H1 (cell line): Measurements from ENCODE around the gene MAML3. TPM values are rescaled to one million over a fixed set of nuclear protein-coding genes. Genes with fewer than 3 reads are reported as not detected.

Experiments used
- CTCF ChIA-PET: fragments of 300-600 bp; sonication (Branson Sonifier 250); formaldehyde crosslinking; loops from one replicate; lab custom pipeline; 2021; ENCODE audit not compliant: partially characterized antibody; lab: Charles Lee
- POLR2A ChIA-PET: fragments of 300-600 bp; sonication (Branson Sonifier 250); formaldehyde crosslinking; loops from one replicate; lab custom pipeline; 2021; ENCODE audit warnings: inconsistent platforms; ENCODE audit not compliant: partially characterized antibody; lab: Charles Lee
- DNase-seq, 2 experiments: peaks; one replicate each; pipeline versions ENCODE4 v3.0.0 to v3.0.0-alpha.2; 2010 to 2022; ENCODE audit warnings: low spot score in 2 of 2, low read depth in 1 of 2, mixed read lengths in 1 of 2
- FAIRE-seq: peaks from 2 replicates; lab custom pipeline; 2011; peaks lifted over from hg19 to GRCh38; lab: Jason Lieb, UNC
- H2AFZ ChIP-seq: 2 replicates; pipeline ENCODE4 v1.8.1; 2012; ENCODE audit warnings: low read length, inconsistent platforms
- H2AK5ac ChIP-seq: 2 replicates; pipeline ENCODE4 v1.6.1; 2013; ENCODE audit warnings: low read depth, low read length
- H2BK120ac ChIP-seq: replicated peaks from 2 replicates; pipeline ENCODE3; 2013; ENCODE audit warnings: low read depth, low read length, inconsistent platforms
- H2BK12ac ChIP-seq: 2 replicates; pipeline ENCODE4 v1.6.1; 2013; ENCODE audit warnings: low read depth, low read length
- H2BK15ac ChIP-seq: 2 replicates; pipeline ENCODE4 v1.6.1; 2013; ENCODE audit warnings: low read length
- H2BK20ac ChIP-seq: 2 replicates; pipeline ENCODE4 v1.6.1; 2013; ENCODE audit warnings: low read length
- H2BK5ac ChIP-seq: 2 replicates; pipeline ENCODE4 v1.6.1; 2013; ENCODE audit warnings: low read depth, low read length
- H3K14ac ChIP-seq: 2 replicates; pipeline ENCODE4 v1.6.1; 2013; ENCODE audit warnings: inconsistent platforms; ENCODE audit not compliant: insufficient read length
- H3K18ac ChIP-seq: 2 replicates; pipeline ENCODE4 v1.6.1; 2013; ENCODE audit warnings: low read length; ENCODE audit errors: extremely low read depth
- H3K23ac ChIP-seq: 2 replicates; pipeline ENCODE4 v1.6.1; 2013; ENCODE audit warnings: inconsistent platforms; ENCODE audit not compliant: insufficient read length
- H3K23me2 ChIP-seq: 2 replicates; pipeline ENCODE4 v1.6.1; 2013; ENCODE audit warnings: low read depth, low read length
- H3K27ac ChIP-seq: 2 replicates; pipeline ENCODE4 v1.6.1; 2011; ENCODE audit warnings: low read depth, low read length, inconsistent platforms
- H3K27me3 ChIP-seq, 4 experiments: replicated peaks in 1 of 4; 1 replicate in 1 of 4; 2 replicates in 3 of 4; pipeline versions ENCODE4 v1.6.1 to v1.8.1; 2011 to 2013; ENCODE audit warnings: low read length in 3 of 4, mild to moderate bottlenecking in 3 of 4, inconsistent platforms in 2 of 4, mixed read lengths in 2 of 4, moderate library complexity in 1 of 4; ENCODE audit not compliant: control insufficient read depth in 3 of 4, insufficient read depth in 3 of 4; ENCODE audit errors: extremely low read depth in 1 of 4
- H3K36me3 ChIP-seq, 4 experiments: 2 replicates each; pipeline versions ENCODE4 v1.6.1 to v1.8.1; 2011 to 2013; ENCODE audit warnings: mild to moderate bottlenecking in 4 of 4, low read length in 3 of 4, moderate library complexity in 2 of 4, control low read depth in 1 of 4, inconsistent platforms in 1 of 4; ENCODE audit not compliant: insufficient read depth in 4 of 4, control insufficient read depth in 2 of 4
- H3K4ac ChIP-seq: replicated peaks from 2 replicates; pipeline ENCODE3; 2013; ENCODE audit warnings: low read length, low read depth, mixed read lengths, inconsistent platforms; ENCODE audit not compliant: insufficient read length
- H3K4me1 ChIP-seq, 4 experiments: replicated peaks in 1 of 4; 1 replicate in 1 of 4; 2 replicates in 3 of 4; pipeline versions ENCODE4 v1.6.1 to v1.8.1; 2011 to 2013; ENCODE audit warnings: low read length in 3 of 4, inconsistent platforms in 2 of 4, mixed read lengths in 1 of 4; ENCODE audit not compliant: insufficient read depth in 4 of 4, control insufficient read depth in 3 of 4
- H3K4me2 ChIP-seq, 2 experiments: 2 replicates each; pipeline versions ENCODE4 v1.6.1 to v1.8.1; 2011 to 2013; ENCODE audit warnings: low read depth in 2 of 2, low read length in 2 of 2, control low read depth in 1 of 2, inconsistent platforms in 1 of 2, mild to moderate bottlenecking in 1 of 2; ENCODE audit not compliant: insufficient read depth in 1 of 2
- H3K4me3 ChIP-seq, 4 experiments: fragments of 200-600, 300-600 bp in 1 of 4; sonication (generic), shearing (Covaris generic), sonication (Bioruptor Twin) in 1 of 4; 2 replicates each; pipeline versions ENCODE4 v1.5.1 to v1.8.1; 2011 to 2016; ENCODE audit warnings: low read length in 4 of 4, low read depth in 3 of 4, control low read depth in 2 of 4, inconsistent platforms in 2 of 4, mild to moderate bottlenecking in 2 of 4, mixed read lengths in 1 of 4, moderate library complexity in 1 of 4; ENCODE audit not compliant: insufficient read depth in 2 of 4; ENCODE audit errors: extremely low read depth in 1 of 4
- H3K56ac ChIP-seq: replicated peaks from 2 replicates; pipeline ENCODE3; 2013; ENCODE audit warnings: low read depth, mild to moderate bottlenecking, mixed read lengths, low read length, inconsistent platforms; ENCODE audit not compliant: insufficient read length
- H3K79me1 ChIP-seq: 2 replicates; pipeline ENCODE4 v1.6.1; 2013; ENCODE audit warnings: low read depth, low read length, control low read depth
- H3K79me2 ChIP-seq, 2 experiments: 2 replicates each; pipeline versions ENCODE4 v1.6.1 to v1.8.1; 2012 to 2013; ENCODE audit warnings: low read length in 2 of 2, mild to moderate bottlenecking in 2 of 2, inconsistent platforms in 1 of 2; ENCODE audit not compliant: insufficient read depth in 2 of 2, control insufficient read depth in 1 of 2
- H3K9ac ChIP-seq, 4 experiments: replicated peaks in 1 of 4; 1 replicate in 1 of 4; 2 replicates in 3 of 4; pipeline versions ENCODE4 v1.6.1 to v1.8.1; 2011 to 2013; ENCODE audit warnings: low read depth in 3 of 4, low read length in 3 of 4, control low read depth in 2 of 4, mild to moderate bottlenecking in 2 of 4, moderate library complexity in 2 of 4, inconsistent platforms in 1 of 4; ENCODE audit errors: extremely low read depth in 1 of 4
- H3K9me3 ChIP-seq, 2 experiments: 2 replicates each; pipeline versions ENCODE4 v1.6.1 to v1.8.1; 2012 to 2013; ENCODE audit warnings: mild to moderate bottlenecking in 2 of 2, moderate library complexity in 2 of 2, control low read depth in 1 of 2, inconsistent platforms in 1 of 2, low read depth in 1 of 2, low read length in 1 of 2, mixed read lengths in 1 of 2; ENCODE audit not compliant: insufficient read depth in 2 of 2
- H4K20me1 ChIP-seq, 2 experiments: replicated peaks in 1 of 2; 2 replicates each; pipeline versions ENCODE3 to v1.8.1; 2011 to 2013; ENCODE audit warnings: inconsistent platforms in 2 of 2, low read length in 2 of 2, mild to moderate bottlenecking in 1 of 2; ENCODE audit not compliant: insufficient read depth in 2 of 2, control insufficient read depth in 1 of 2
- H4K5ac ChIP-seq: 2 replicates; pipeline ENCODE4 v1.6.1; 2013; ENCODE audit warnings: low read length, low read depth, mixed read lengths, inconsistent platforms; ENCODE audit not compliant: insufficient read length
- H4K8ac ChIP-seq: 2 replicates; pipeline ENCODE4 v1.8.0; 2013; ENCODE audit warnings: mild to moderate bottlenecking, moderate library complexity, low read length, inconsistent platforms; ENCODE audit not compliant: insufficient read depth; ENCODE audit errors: extremely low read depth
- H4K91ac ChIP-seq: replicated peaks from 2 replicates; pipeline ENCODE3; 2013; ENCODE audit warnings: low read length, mixed read lengths, inconsistent platforms; ENCODE audit not compliant: insufficient read length
- BACH1 ChIP-seq: IDR thresholded peaks from 2 replicates; pipeline ENCODE4 v1.6.1; 2012; ENCODE audit warnings: low read length, improper control_type of control experiment
- CBX8 ChIP-seq: fragments of 300-800, 300-1000 bp; sonication (generic); IDR thresholded peaks from 2 replicates; pipeline ENCODE4 v1.7.1; 2016; ENCODE audit warnings: low read depth, low read length, borderline replicate concordance
- CTBP2 ChIP-seq: IDR thresholded peaks from 2 replicates; pipeline ENCODE4 v1.7.0; 2011; ENCODE audit warnings: borderline replicate concordance, mild to moderate bottlenecking, moderate library complexity, mixed read lengths, low read length; ENCODE audit not compliant: insufficient read depth, insufficient read length
- MAFK ChIP-seq: IDR thresholded peaks from 2 replicates; pipeline ENCODE4 v1.6.1; 2012; ENCODE audit warnings: low read depth, mild to moderate bottlenecking, improper control_type of control experiment, low read length
- NRF1 ChIP-seq: IDR thresholded peaks from 2 replicates; pipeline ENCODE4 v1.6.1; 2011; ENCODE audit warnings: mild to moderate bottlenecking, low read depth, low read length, improper control_type of control experiment
- POLR2A ChIP-seq, 2 experiments: IDR thresholded peaks; 1 replicate in 1 of 2; 2 replicates in 1 of 2; pipeline ENCODE4 v1.6.1; 2011; ENCODE audit warnings: low read depth in 2 of 2, low read length in 2 of 2, mild to moderate bottlenecking in 2 of 2; ENCODE audit errors: control extremely low read depth in 1 of 2
- POLR2AphosphoS5 ChIP-seq: IDR thresholded peaks from 2 replicates; pipeline ENCODE4 v1.6.1; 2011; ENCODE audit warnings: low read depth, low read length
- RAD21 ChIP-seq, 2 experiments: IDR thresholded peaks in 1 of 2; conservative IDR thresholded peaks in 1 of 2; 2 replicates each; pipeline ENCODE4 v1.6.1; 2011; ENCODE audit warnings: low read depth in 2 of 2, low read length in 2 of 2, improper control_type of control experiment in 1 of 2, inconsistent platforms in 1 of 2, mild to moderate bottlenecking in 1 of 2, moderate library complexity in 1 of 2
- SIRT6 ChIP-seq: IDR thresholded peaks from one replicate; pipeline ENCODE4 v1.7.1; 2012; ENCODE audit warnings: low read length, inconsistent platforms
- TAF1 ChIP-seq: IDR thresholded peaks from 2 replicates; pipeline ENCODE4 v1.6.1; 2011; ENCODE audit warnings: mild to moderate bottlenecking, low read depth, low read length
- WGBS, 2 experiments: shearing (Covaris generic) in 1 of 2; methylation state at CpG; one replicate each; pipeline versions ENCODE4 v1.1.6 to v1.1.7; 2013 to 2015; ENCODE audit warnings: low lambda C conversion rate in 2 of 2, mixed read lengths in 2 of 2, inconsistent platforms in 1 of 2, low coverage in 1 of 2, missing lambda C conversion rate in 1 of 2; ENCODE audit not compliant: insufficient replicate concordance in 2 of 2, insufficient coverage in 1 of 2, insufficient read length in 1 of 2; ENCODE audit errors: extremely low coverage in 1 of 2, missing lambda C conversion rate in 1 of 2; 5-methylcytosine and 5-hydroxymethylcytosine counted together
- polyA plus RNA-seq, 7 experiments: library from polyadenylated mRNA; depleted of rRNA in 3 of 7; stranded (reverse) in 5 of 7; unstranded in 2 of 7; fragments of >200 nt in 5 of 7; fragments of 200-250 nt in 2 of 7; gene quantifications; 1 replicate in 5 of 7; 2 replicates in 1 of 7; 4 replicates in 1 of 7; pipeline versions ENCODE4 v1.2.1 to v1.2.3, GENCODE V29; 2011 to 2013; ENCODE audit warnings: missing spikeins in 2 of 7, mixed read lengths in 2 of 7
- total RNA-seq: library from RNA; stranded (reverse); fragmentation: NEBNext Ultra II Directional; extraction: Animal tissue kit (Norgen Biotek cat#: 25700); gene quantifications from 2 replicates; pipeline ENCODE4 v1.2.1, GENCODE V29; 2021
- TF ChIP-seq, protein P1 (sequence below), 3 experiments: IDR thresholded peaks; 1 replicate in 2 of 3; 2 replicates in 1 of 3; pipeline versions ENCODE4 v1.5.1 to v1.6.1; 2011; ENCODE audit warnings: low read length in 3 of 3, mild to moderate bottlenecking in 3 of 3, inconsistent platforms in 2 of 3, low read depth in 1 of 3, moderate library complexity in 1 of 3; ENCODE audit not compliant: insufficient read depth in 1 of 3; ENCODE audit errors: control extremely low read depth in 1 of 3

MAML3 gene
- total and polyA plus RNA-seq, 2 of the 8 experiments (the other 6 are each of a cell fraction or from before 2014, with no cell fraction given) = 2.1 to 5.7 TPM

DNA sequence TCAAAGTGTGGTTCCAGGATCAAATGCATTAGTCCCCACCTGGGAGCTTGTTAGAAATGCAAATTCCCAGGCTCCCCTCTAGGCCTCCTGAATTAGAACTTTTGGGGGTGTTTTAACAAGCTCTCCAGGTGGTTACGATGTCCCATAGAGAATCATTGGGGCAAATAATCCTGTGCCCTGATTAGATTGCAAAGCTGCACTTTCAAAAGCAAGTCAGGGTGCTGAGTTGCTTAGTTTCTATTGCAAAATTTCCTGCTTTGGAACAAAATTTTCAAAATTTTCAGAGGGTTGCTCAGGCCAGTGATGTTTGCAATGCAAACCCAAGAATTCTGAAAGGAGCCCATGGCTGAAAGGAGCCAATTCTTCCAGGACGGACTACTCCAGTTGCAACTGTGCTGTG is 417.3 kb downstream of the MAML3 start:
- Histone ChIP-seq H3K79me2 (no peaks in the 10 kb centered on the region), H2BK12ac (peak overlapping the region; percentile 87; the same call in 1 of the 2 replicates), H3K4me2 (peak overlapping the region; percentile 95 to 96; a peak in 3 of 4 replicates), H3K9ac (no peak overlapping the region), H2AFZ (no peak overlapping the region), H3K23ac (no peak overlapping the region), H3K18ac (peak overlapping the region; percentile 83; the same call in 1 of the 2 replicates), H3K36me3 (no peaks in the 10 kb centered on the region), H3K4me3 (peak overlapping the region in 1 of 4 experiments; percentile 68; a peak in 1 of 8 replicates), H4K20me1 (no peaks in the 10 kb centered on the region), H2AK5ac (0 out of 2 replicates have a peak overlapping the region, but pooled peaks have one; percentile 9), H3K9me3 (no peaks in the 10 kb centered on the region), H3K14ac (no peak overlapping the region), H3K23me2 (peaks cover 10% of the 10 kb centered on the region), H3K79me1 (no peaks in the 10 kb centered on the region), H3K56ac (no peak overlapping the region), H2BK20ac (no peak overlapping the region; the same call in 1 of the 2 replicates), H2BK5ac (no peak overlapping the region; the same call in 1 of the 2 replicates), H2BK120ac (no peak overlapping the region), H2BK15ac (no peak overlapping the region), H3K27ac (no peak overlapping the region), H3K4me1 (peaks cover 4 to 12% (median 7%) of the 10 kb centered on the region in 4 experiments; a peak in 5 of 7 replicates), H4K91ac (no peak overlapping the region), H4K5ac (no peak overlapping the region), H3K4ac (no peak overlapping the region), H4K8ac (no peak overlapping the region), H3K27me3 (peaks cover 7 to 22% (median 19%) of the 10 kb centered on the region in 4 experiments)
- no peak for FAIRE-seq
- POLR2A ChIA-PET = interaction anchor here (0.6 to 1.0 kb wide), 3 partner anchors 8 to 236 kb away, joined by 3 to 4 read pairs (median 4); no protein-coding TSS in a partner anchor
- CTCF ChIA-PET = interaction anchor here (0.6 to 2.0 kb wide), 15 partner anchors 21 to 735 kb away, joined by 3 to 8 read pairs (median 3); no protein-coding TSS in a partner anchor
- WGBS, 2 experiments = 38% methylated on average over 2 of the region's 2 CpGs; no CpG with 5 or more reads in 1 of the 2 experiments
- DNase-seq = no peak
- TF ChIP-seq CBX8 (no peak), POLR2AphosphoS5 (no peak), NRF1 (no peak), TAF1 (no peak), RAD21 (IDR thresholded peaks at IDR 0.05 in 1 of 2, conservative IDR thresholded peaks at IDR 0.05 in 1 of 2; ENCODE audit: low read depth in 2 of 2, low read length in 2 of 2) (no peak), SIRT6 (no peak), CTBP2 (no peak), BACH1 (no peak), POLR2A (IDR thresholded peaks at IDR 0.05; ENCODE audit: control extremely low read depth in 1 of 2, low read depth in 2 of 2, low read length in 2 of 2) (no peak), MAFK (no peak)
- TF ChIP-seq, protein P1, sequence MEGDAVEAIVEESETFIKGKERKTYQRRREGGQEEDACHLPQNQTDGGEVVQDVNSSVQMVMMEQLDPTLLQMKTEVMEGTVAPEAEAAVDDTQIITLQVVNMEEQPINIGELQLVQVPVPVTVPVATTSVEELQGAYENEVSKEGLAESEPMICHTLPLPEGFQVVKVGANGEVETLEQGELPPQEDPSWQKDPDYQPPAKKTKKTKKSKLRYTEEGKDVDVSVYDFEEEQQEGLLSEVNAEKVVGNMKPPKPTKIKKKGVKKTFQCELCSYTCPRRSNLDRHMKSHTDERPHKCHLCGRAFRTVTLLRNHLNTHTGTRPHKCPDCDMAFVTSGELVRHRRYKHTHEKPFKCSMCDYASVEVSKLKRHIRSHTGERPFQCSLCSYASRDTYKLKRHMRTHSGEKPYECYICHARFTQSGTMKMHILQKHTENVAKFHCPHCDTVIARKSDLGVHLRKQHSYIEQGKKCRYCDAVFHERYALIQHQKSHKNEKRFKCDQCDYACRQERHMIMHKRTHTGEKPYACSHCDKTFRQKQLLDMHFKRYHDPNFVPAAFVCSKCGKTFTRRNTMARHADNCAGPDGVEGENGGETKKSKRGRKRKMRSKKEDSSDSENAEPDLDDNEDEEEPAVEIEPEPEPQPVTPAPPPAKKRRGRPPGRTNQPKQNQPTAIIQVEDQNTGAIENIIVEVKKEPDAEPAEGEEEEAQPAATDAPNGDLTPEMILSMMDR (IDR thresholded peaks at IDR 0.05; ENCODE audit: control extremely low read depth in 1 of 3, insufficient read depth in 1 of 3, low read depth in 1 of 3, low read length in 3 of 3) = no peak
